GM12878 (cell line): ENCODE measurements around the gene GTF2IRD1. TPM values are rescaled to one million over a fixed set of nuclear protein-coding genes. Genes with fewer than 3 reads are reported as not detected.

Experiments
- ATAC-seq: fragments of 200-7000 bp; cut with Tn5 transposase; 3 replicates; pipeline ENCODE4 v1.9.1; 2020; ENCODE audit warnings: mild to moderate bottlenecking, moderate library complexity
- BruUV-seq: library from RNA; stranded (reverse); fragments of 400-500 nt; replicated peaks from 2 replicates; lab custom pipeline; 2021; lab: Mats Ljungman, UMichigan
- CTCF ChIA-PET: fragments of 300-600 bp; sonication (Branson Sonifier 250); formaldehyde crosslinking; extraction: SDS; loops from one replicate; lab custom pipeline; 2021; ENCODE audit warnings: inconsistent platforms; lab: Yijun Ruan, JAX
- POLR2A ChIA-PET: fragments of 350-600 bp; formaldehyde crosslinking; extraction: SDS; loops from one replicate; lab custom pipeline; 2021; ENCODE audit warnings: inconsistent platforms; lab: Charles Lee
- RAD21 ChIA-PET: fragments of 300-600 bp; sonication (Branson Sonifier 250); formaldehyde crosslinking; loops from one replicate; lab custom pipeline; 2023; ENCODE audit warnings: antibody characterized with exemption; ENCODE audit not compliant: unreplicated experiment; lab: Charles Lee
- SMC1A ChIA-PET: fragments of 300-600 bp; sonication (Branson Sonifier 250); formaldehyde crosslinking; loops from one replicate; lab custom pipeline; 2023; ENCODE audit not compliant: unreplicated experiment, uncharacterized antibody; lab: Charles Lee
- DNase-seq: peaks from one replicate; pipeline ENCODE4 v3.0.0-alpha.2; 2011; ENCODE audit warnings: low read depth, low spot score
- FAIRE-seq: peaks from 3 replicates; lab custom pipeline; 2011; peaks lifted over from hg19 to GRCh38; lab: Jason Lieb, UNC
- H2AFZ ChIP-seq: 2 replicates; pipeline ENCODE4 v1.6.0; 2011; ENCODE audit warnings: low read depth, low read length, control low read depth; ENCODE audit not compliant: control insufficient read depth
- H3K27ac ChIP-seq: 2 replicates; pipeline ENCODE4 v1.5.1; 2011; ENCODE audit warnings: control low read depth; ENCODE audit not compliant: control insufficient read depth, insufficient read depth
- H3K27me3 ChIP-seq, 2 experiments: replicated peaks in 1 of 2; 2 replicates each; pipeline versions ENCODE4 v1.6.0 to v1.6.1; 2011; ENCODE audit warnings: low read length in 1 of 2; ENCODE audit not compliant: control insufficient read depth in 2 of 2, insufficient read depth in 2 of 2
- H3K36me3 ChIP-seq, 2 experiments: 2 replicates each; pipeline ENCODE4 v1.5.1; 2011; ENCODE audit warnings: low read length in 1 of 2; ENCODE audit not compliant: control insufficient read depth in 2 of 2, insufficient read depth in 2 of 2
- H3K4me1 ChIP-seq: 2 replicates; pipeline ENCODE4 v1.6.1; 2011; ENCODE audit warnings: mild to moderate bottlenecking, low read length, moderate library complexity, mixed read lengths; ENCODE audit not compliant: control insufficient read depth, insufficient read depth
- H3K4me2 ChIP-seq: 2 replicates; pipeline ENCODE4 v1.6.0; 2011; ENCODE audit warnings: control low read depth; ENCODE audit not compliant: control insufficient read depth, insufficient read depth
- H3K4me3 ChIP-seq: fragments of 200-600 bp; sonication (generic); 2 replicates; pipeline ENCODE4 v1.5.1; 2016
- H3K79me2 ChIP-seq: 2 replicates; pipeline ENCODE4 v1.6.0; 2011; ENCODE audit warnings: low read length; ENCODE audit not compliant: control insufficient read depth, insufficient read depth
- H3K9ac ChIP-seq: 2 replicates; pipeline ENCODE4 v1.8.0; 2011; ENCODE audit warnings: low read length, control low read depth, mixed read lengths; ENCODE audit not compliant: control insufficient read depth, insufficient read depth
- H3K9me3 ChIP-seq: replicated peaks from 3 replicates; pipeline ENCODE4 v1.5.1; 2011; ENCODE audit warnings: mild to moderate bottlenecking, low read length; ENCODE audit not compliant: control insufficient read depth, insufficient read depth
- H4K20me1 ChIP-seq: 2 replicates; pipeline ENCODE4 v1.6.0; 2011; ENCODE audit not compliant: control insufficient read depth, insufficient read depth
- CREM ChIP-seq: IDR thresholded peaks from 2 replicates; pipeline ENCODE4 v1.6.1; 2014; ENCODE audit warnings: antibody characterized with exemption, low read depth
- DPF2 ChIP-seq: fragments of 450-650 bp; IDR thresholded peaks from 2 replicates; pipeline ENCODE4 v1.6.1; 2017; ENCODE audit warnings: mild to moderate bottlenecking
- ETV6 ChIP-seq, 2 experiments: fragments of 450-650 bp in 1 of 2; IDR thresholded peaks in 1 of 2; conservative IDR thresholded peaks in 1 of 2; 2 replicates each; pipeline ENCODE4 v1.6.1; 2014; ENCODE audit warnings: antibody characterized with exemption in 1 of 2, borderline replicate concordance in 1 of 2, low read depth in 1 of 2, mild to moderate bottlenecking in 1 of 2, moderate library complexity in 1 of 2
- RBBP5 ChIP-seq: fragments of 200-600 bp; sonication (generic); conservative IDR thresholded peaks from 2 replicates; pipeline ENCODE4 v1.6.1; 2016
- SRF ChIP-seq, 2 experiments: IDR thresholded peaks; 2 replicates each; pipeline ENCODE4 v1.6.1; 2011; ENCODE audit warnings: low read depth in 2 of 2, low read length in 2 of 2, mild to moderate bottlenecking in 1 of 2, moderate library complexity in 1 of 2
- YBX1 ChIP-seq: fragments of 450-650 bp; IDR thresholded peaks from 2 replicates; pipeline ENCODE4 v1.6.1; 2016; ENCODE audit warnings: antibody characterized with exemption
- WGBS: methylation state at CpG from one replicate; pipeline ENCODE4 v1.1.6; 2016; ENCODE audit warnings: low lambda C conversion rate; ENCODE audit not compliant: insufficient replicate concordance, insufficient coverage; ENCODE audit errors: missing lambda C conversion rate; 5-methylcytosine and 5-hydroxymethylcytosine counted together
- in situ Hi-C: fragments of 300-500 bp; cut with MboI; formaldehyde crosslinking; loops from 9 replicates; pipeline ENCODE4 v1.14.3; 2018; ENCODE audit warnings: mixed read lengths
- intact Hi-C: fragments of 100-400 bp; cut with micrococcal nuclease; formaldehyde crosslinking; loops from one replicate; pipeline ENCODE4 v1.14.2; 2022; ENCODE audit not compliant: unreplicated experiment
- polyA plus RNA-seq, 11 experiments: library from polyadenylated mRNA; depleted of rRNA in 4 of 11; unstranded in 6 of 11; stranded (reverse) in 5 of 11; fragments of >200 nt; fragmentation: Nextera tagmentation in 4 of 11; fragmentation: Illumina TruSeq in 1 of 11; extraction: Ambion mirVana in 4 of 11; extraction: Trizol in 1 of 11; gene quantifications; 1 replicate in 1 of 11; 2 replicates in 10 of 11; pipeline versions ENCODE4 v1.2.1 to v1.2.3, GENCODE V29; 2011 to 2016; ENCODE audit warnings: inconsistent platforms in 2 of 11, missing spikeins in 2 of 11, low read depth in 1 of 11
- total RNA-seq, 4 experiments: library from RNA; depleted of rRNA in 3 of 4; stranded (reverse); fragments of >200 nt in 3 of 4; fragmentation: Illumina TruSeq in 1 of 4; extraction: Trizol in 1 of 4; gene quantifications; 2 replicates each; pipeline versions ENCODE4 v1.2.1 to v1.2.3, GENCODE V29; 2013 to 2021
- TF ChIP-seq, protein P1 (sequence below): IDR thresholded peaks from 2 replicates; pipeline ENCODE4 v1.6.1; 2012; ENCODE audit warnings: low read length, inconsistent platforms
- TF ChIP-seq, protein P2 (sequence below): fragments of 450-650 bp; IDR thresholded peaks from 2 replicates; pipeline ENCODE4 v1.6.1; 2017; ENCODE audit warnings: low read depth, mild to moderate bottlenecking, moderate library complexity
- TF ChIP-seq, protein P3 (sequence below): IDR thresholded peaks from 2 replicates; pipeline ENCODE4 v1.6.1; 2012; ENCODE audit warnings: low read depth, low read length, improper control_type of control experiment
- TF ChIP-seq, protein P4 (sequence below): fragments of 450-650 bp; IDR thresholded peaks from 2 replicates; pipeline ENCODE4 v1.6.1; 2017; ENCODE audit warnings: mild to moderate bottlenecking
- TF ChIP-seq, protein P5 (sequence below): fragments of 450-650 bp; IDR thresholded peaks from 2 replicates; pipeline ENCODE4 v1.6.1; 2017; ENCODE audit warnings: antibody characterized with exemption, mild to moderate bottlenecking, moderate library complexity

The GTF2IRD1 gene
- total and polyA plus RNA-seq, 10 of the 15 experiments (the other 5 are each of a cell fraction or from before 2014, with no cell fraction given), result 0.48 to 3.0 (median 1.3) TPM

DNA sequence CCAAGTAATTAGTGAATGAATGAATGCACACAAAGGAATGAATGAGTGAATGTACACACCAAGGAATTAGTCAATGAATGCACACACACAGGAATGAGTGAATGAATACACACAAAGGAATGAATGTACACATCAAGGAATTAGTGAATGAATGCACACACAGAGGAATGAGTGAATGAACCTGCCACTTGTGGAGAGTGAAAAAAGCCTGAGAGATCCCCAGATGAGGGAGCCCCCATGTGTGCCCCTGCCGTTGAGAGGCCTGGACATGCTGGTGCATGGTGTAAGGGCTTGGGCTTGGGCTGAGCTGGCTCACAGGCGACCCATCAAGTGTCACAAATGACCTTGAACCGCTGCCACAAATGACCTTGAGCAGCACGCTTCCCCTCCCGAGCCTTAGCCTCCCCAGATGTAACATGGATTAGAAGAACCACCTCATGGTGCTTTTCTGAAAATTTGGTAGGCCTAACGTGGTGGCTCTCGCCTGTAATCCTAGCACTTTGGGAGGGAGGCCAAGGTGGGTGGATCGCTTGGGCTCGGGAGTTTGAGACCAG is 46.2 kb downstream of the GTF2IRD1 start (continued):
- no peak for TF ChIP-seq YBX1
- TF ChIP-seq, protein P1, sequence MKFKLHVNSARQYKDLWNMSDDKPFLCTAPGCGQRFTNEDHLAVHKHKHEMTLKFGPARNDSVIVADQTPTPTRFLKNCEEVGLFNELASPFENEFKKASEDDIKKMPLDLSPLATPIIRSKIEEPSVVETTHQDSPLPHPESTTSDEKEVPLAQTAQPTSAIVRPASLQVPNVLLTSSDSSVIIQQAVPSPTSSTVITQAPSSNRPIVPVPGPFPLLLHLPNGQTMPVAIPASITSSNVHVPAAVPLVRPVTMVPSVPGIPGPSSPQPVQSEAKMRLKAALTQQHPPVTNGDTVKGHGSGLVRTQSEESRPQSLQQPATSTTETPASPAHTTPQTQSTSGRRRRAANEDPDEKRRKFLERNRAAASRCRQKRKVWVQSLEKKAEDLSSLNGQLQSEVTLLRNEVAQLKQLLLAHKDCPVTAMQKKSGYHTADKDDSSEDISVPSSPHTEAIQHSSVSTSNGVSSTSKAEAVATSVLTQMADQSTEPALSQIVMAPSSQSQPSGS, result no peak
- TF ChIP-seq ETV6 (conservative IDR thresholded peaks at IDR 0.05 in 1 of 2, IDR thresholded peaks at IDR 0.05 in 1 of 2; ENCODE audit: borderline replicate concordance in 1 of 2, low read depth in 1 of 2), result no peak
- no peak for TF ChIP-seq SRF (IDR thresholded peaks at IDR 0.05; ENCODE audit: low read depth in 2 of 2, low read length in 2 of 2)
- TF ChIP-seq, protein P2, sequence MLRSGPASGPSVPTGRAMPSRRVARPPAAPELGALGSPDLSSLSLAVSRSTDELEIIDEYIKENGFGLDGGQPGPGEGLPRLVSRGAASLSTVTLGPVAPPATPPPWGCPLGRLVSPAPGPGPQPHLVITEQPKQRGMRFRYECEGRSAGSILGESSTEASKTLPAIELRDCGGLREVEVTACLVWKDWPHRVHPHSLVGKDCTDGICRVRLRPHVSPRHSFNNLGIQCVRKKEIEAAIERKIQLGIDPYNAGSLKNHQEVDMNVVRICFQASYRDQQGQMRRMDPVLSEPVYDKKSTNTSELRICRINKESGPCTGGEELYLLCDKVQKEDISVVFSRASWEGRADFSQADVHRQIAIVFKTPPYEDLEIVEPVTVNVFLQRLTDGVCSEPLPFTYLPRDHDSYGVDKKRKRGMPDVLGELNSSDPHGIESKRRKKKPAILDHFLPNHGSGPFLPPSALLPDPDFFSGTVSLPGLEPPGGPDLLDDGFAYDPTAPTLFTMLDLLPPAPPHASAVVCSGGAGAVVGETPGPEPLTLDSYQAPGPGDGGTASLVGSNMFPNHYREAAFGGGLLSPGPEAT, result no peak
- TF ChIP-seq, all 136 proteins: peak for 0

DNA sequence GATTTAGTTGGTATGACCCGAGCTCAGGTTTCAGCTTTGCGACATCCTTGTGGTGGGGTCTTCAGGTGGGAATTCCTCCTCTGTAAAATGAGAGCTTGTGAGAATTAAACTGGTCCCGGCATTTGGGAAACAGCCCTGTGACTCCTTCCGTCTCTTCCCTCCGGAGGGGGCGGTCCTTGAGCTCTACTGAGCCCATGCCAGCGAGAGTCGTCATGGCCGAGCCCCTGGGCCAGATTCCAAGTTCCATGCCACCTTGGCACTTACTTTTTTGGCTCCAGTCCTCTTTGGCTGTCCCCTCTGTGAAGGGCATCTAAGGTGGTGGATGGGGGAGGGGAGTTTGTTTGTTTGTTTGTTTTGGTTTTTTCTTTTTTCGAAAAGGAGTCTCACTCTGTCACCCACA is 47.6 kb downstream of the GTF2IRD1 start:
- Histone ChIP-seq H3K4me3 (no peak overlapping the region), H3K4me2 (no peak overlapping the region), H3K36me3 (no peaks in the 10 kb centered on the region), H3K9me3 (no peaks in the 10 kb centered on the region; the same call in 2 of the 3 replicates), H4K20me1 (no peaks in the 10 kb centered on the region), H3K9ac (no peak overlapping the region), H3K27me3 (no peaks in the 10 kb centered on the region), H3K4me1 (no peaks in the 10 kb centered on the region), H3K79me2 (no peaks in the 10 kb centered on the region), H3K27ac (no peak overlapping the region), H2AFZ (no peak overlapping the region)
- ChIA-PET SMC1A (no interaction called here), POLR2A (no interaction called here), CTCF (no interaction called here), RAD21 (no interaction called here)
- intact Hi-C loops, result no loop called here
- 62% methylated on average over 10 of the region's 10 CpGs for WGBS
- FAIRE-seq, result no peak
- ATAC-seq, result no peak
- BruUV-seq, result no TSS peak
- in situ Hi-C loops, result no loop called here
- DNase-seq, result no peak
- TF ChIP-seq CREM (no peak), RBBP5 (no peak), DPF2 (no peak)
- TF ChIP-seq, protein P3, sequence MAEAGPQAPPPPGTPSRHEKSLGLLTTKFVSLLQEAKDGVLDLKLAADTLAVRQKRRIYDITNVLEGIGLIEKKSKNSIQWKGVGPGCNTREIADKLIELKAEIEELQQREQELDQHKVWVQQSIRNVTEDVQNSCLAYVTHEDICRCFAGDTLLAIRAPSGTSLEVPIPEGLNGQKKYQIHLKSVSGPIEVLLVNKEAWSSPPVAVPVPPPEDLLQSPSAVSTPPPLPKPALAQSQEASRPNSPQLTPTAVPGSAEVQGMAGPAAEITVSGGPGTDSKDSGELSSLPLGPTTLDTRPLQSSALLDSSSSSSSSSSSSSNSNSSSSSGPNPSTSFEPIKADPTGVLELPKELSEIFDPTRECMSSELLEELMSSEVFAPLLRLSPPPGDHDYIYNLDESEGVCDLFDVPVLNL, result no peak
- TF ChIP-seq, protein P4, sequence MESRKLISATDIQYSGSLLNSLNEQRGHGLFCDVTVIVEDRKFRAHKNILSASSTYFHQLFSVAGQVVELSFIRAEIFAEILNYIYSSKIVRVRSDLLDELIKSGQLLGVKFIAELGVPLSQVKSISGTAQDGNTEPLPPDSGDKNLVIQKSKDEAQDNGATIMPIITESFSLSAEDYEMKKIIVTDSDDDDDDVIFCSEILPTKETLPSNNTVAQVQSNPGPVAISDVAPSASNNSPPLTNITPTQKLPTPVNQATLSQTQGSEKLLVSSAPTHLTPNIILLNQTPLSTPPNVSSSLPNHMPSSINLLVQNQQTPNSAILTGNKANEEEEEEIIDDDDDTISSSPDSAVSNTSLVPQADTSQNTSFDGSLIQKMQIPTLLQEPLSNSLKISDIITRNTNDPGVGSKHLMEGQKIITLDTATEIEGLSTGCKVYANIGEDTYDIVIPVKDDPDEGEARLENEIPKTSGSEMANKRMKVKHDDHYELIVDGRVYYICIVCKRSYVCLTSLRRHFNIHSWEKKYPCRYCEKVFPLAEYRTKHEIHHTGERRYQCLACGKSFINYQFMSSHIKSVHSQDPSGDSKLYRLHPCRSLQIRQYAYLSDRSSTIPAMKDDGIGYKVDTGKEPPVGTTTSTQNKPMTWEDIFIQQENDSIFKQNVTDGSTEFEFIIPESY, result no peak
- TF ChIP-seq, protein P5, sequence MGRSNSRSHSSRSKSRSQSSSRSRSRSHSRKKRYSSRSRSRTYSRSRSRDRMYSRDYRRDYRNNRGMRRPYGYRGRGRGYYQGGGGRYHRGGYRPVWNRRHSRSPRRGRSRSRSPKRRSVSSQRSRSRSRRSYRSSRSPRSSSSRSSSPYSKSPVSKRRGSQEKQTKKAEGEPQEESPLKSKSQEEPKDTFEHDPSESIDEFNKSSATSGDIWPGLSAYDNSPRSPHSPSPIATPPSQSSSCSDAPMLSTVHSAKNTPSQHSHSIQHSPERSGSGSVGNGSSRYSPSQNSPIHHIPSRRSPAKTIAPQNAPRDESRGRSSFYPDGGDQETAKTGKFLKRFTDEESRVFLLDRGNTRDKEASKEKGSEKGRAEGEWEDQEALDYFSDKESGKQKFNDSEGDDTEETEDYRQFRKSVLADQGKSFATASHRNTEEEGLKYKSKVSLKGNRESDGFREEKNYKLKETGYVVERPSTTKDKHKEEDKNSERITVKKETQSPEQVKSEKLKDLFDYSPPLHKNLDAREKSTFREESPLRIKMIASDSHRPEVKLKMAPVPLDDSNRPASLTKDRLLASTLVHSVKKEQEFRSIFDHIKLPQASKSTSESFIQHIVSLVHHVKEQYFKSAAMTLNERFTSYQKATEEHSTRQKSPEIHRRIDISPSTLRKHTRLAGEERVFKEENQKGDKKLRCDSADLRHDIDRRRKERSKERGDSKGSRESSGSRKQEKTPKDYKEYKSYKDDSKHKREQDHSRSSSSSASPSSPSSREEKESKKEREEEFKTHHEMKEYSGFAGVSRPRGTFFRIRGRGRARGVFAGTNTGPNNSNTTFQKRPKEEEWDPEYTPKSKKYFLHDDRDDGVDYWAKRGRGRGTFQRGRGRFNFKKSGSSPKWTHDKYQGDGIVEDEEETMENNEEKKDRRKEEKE, result no peak
